GM23248 (cell line): ENCODE measurements around the gene SLC25A4. TPM values are rescaled to one million over a fixed set of nuclear protein-coding genes. Genes with fewer than 3 reads are reported as not detected.

Source experiments
- DNase-seq: peaks from one replicate; pipeline ENCODE4 v3.0.0-alpha.2; 2015
- H2AFZ ChIP-seq: fragments of 200-600 bp; sonication (generic); 2 replicates; pipeline ENCODE4 v1.6.1; 2016; ENCODE audit warnings: antibody characterized with exemption
- H3F3A ChIP-seq: fragments of 200-600 bp; sonication (generic); 2 replicates; pipeline ENCODE4 v1.6.1; 2016; ENCODE audit warnings: mild to moderate bottlenecking, antibody characterized with exemption, mixed run types; ENCODE audit not compliant: insufficient read depth
- H3K27ac ChIP-seq: fragments of 200-600 bp; sonication (generic); 2 replicates; pipeline ENCODE4 v1.5.1; 2016; ENCODE audit warnings: mild to moderate bottlenecking
- H3K27me3 ChIP-seq: fragments of 200-600 bp; sonication (generic); replicated peaks from 2 replicates; pipeline ENCODE4 v1.6.1; 2016; ENCODE audit warnings: mild to moderate bottlenecking; ENCODE audit not compliant: insufficient read depth
- H3K36me3 ChIP-seq: fragments of 200-600 bp; sonication (generic); 2 replicates; pipeline ENCODE4 v1.6.1; 2016; ENCODE audit warnings: low read depth, mild to moderate bottlenecking
- H3K4me1 ChIP-seq: fragments of 200-600 bp; sonication (generic); 2 replicates; pipeline ENCODE4 v1.6.1; 2016; ENCODE audit warnings: mild to moderate bottlenecking; ENCODE audit not compliant: insufficient read depth
- H3K4me2 ChIP-seq: fragments of 200-600 bp; sonication (generic); one replicate; pipeline ENCODE4 v1.6.1; 2016; ENCODE audit warnings: mild to moderate bottlenecking; ENCODE audit not compliant: unreplicated experiment
- H3K4me3 ChIP-seq: fragments of 200-600 bp; sonication (generic); 2 replicates; pipeline ENCODE4 v1.5.1; 2016; ENCODE audit warnings: mild to moderate bottlenecking
- H3K79me2 ChIP-seq: fragments of 200-600 bp; sonication (generic); 2 replicates; pipeline ENCODE4 v1.6.1; 2016; ENCODE audit warnings: mild to moderate bottlenecking; ENCODE audit not compliant: insufficient read depth
- H3K9ac ChIP-seq: fragments of 200-600 bp; sonication (generic); 2 replicates; pipeline ENCODE4 v1.6.1; 2016; ENCODE audit warnings: mild to moderate bottlenecking
- H3K9me2 ChIP-seq: fragments of 200-600 bp; sonication (generic); 2 replicates; pipeline ENCODE4 v1.6.1; 2016; ENCODE audit warnings: mixed run types, mild to moderate bottlenecking, moderate library complexity; ENCODE audit not compliant: insufficient read depth
- H3K9me3 ChIP-seq: fragments of 200-600 bp; sonication (generic); one replicate; pipeline ENCODE4 v1.6.1; 2017; ENCODE audit warnings: low read depth
- H4K20me1 ChIP-seq: fragments of 200-600 bp; sonication (generic); 2 replicates; pipeline ENCODE4 v1.6.0; 2016; ENCODE audit not compliant: insufficient read depth
- EZH2 ChIP-seq: fragments of 200-600 bp; sonication (generic); IDR thresholded peaks from 2 replicates; pipeline ENCODE4 v1.6.1; 2018; ENCODE audit warnings: antibody characterized with exemption, mild to moderate bottlenecking; ENCODE audit not compliant: insufficient read depth, poor library complexity, severe bottlenecking
- EZH2phosphoT487 ChIP-seq: fragments of 200-600 bp; sonication (generic); IDR thresholded peaks from 2 replicates; pipeline ENCODE4 v1.6.1; 2018; ENCODE audit warnings: antibody characterized with exemption, moderate library complexity, mild to moderate bottlenecking, low read depth; ENCODE audit not compliant: insufficient read depth
- WGBS, 2 experiments: methylation state at CpG; one replicate each; pipeline ENCODE4 v1.1.6; 2015 to 2017; ENCODE audit warnings: low lambda C conversion rate in 2 of 2, low coverage in 1 of 2; ENCODE audit errors: missing lambda C conversion rate in 2 of 2; 5-methylcytosine and 5-hydroxymethylcytosine counted together
- in situ Hi-C: fragments of 300-500 bp; cut with MboI; formaldehyde crosslinking; loops from 2 replicates; pipeline ENCODE4 v1.15.0; 2020
- polyA plus RNA-seq: library from polyadenylated mRNA; unstranded; fragments of >200 nt; fragmentation: Nextera tagmentation; extraction: Ambion mirVana; gene quantifications from 2 replicates; pipeline ENCODE4 v1.2.1, GENCODE V29; 2016
- total RNA-seq: library from RNA; depleted of rRNA; stranded (reverse); fragments of >200 nt; shearing (Covaris generic); gene quantifications from 2 replicates; pipeline ENCODE4 v1.2.3, GENCODE V29; 2014

The SLC25A4 gene
- total and polyA plus RNA-seq, 2 experiments from 2014 or later: 6.5 to 28.1 TPM

DNA sequence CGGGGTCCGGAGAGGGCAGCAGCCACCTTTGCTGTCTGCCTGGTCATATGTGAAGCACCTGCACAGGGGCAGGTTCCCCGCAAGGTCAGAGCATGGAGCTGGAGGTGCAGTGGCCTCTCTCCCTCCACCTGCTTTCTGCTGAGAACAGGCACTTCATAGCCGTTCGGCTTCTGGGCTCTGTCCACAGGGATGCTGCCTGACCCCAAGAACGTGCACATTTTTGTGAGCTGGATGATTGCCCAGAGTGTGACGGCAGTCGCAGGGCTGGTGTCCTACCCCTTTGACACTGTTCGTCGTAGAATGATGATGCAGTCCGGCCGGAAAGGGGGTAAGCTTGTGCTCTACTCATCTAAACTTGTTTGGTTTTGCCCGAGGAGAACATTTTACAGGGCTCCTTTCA lies 2.5 kb downstream of the SLC25A4 start:
- no peaks in the 10 kb centered on the region for H3K9me3 ChIP-seq
- no peaks in the 10 kb centered on the region for H4K20me1 ChIP-seq
- no peak overlapping the region for H3K27ac ChIP-seq
- H3K9me2 ChIP-seq: no peaks in the 10 kb centered on the region
- H3K36me3 ChIP-seq: no peaks in the 10 kb centered on the region; the same call in 1 of the 2 replicates
- 93 to 94% methylated on average over 13 of the region's 13 CpGs for WGBS, 2 experiments
- no peak overlapping the region for H3K4me2 ChIP-seq
- H3K27me3 ChIP-seq: no peaks in the 10 kb centered on the region
- no peak overlapping the region for H3K9ac ChIP-seq
- H3K4me1 ChIP-seq: no peaks in the 10 kb centered on the region; the same call in 1 of the 2 replicates
- no peaks in the 10 kb centered on the region for H3K79me2 ChIP-seq
- TF ChIP-seq EZH2phosphoT487 (no peak), EZH2 (no peak)
- H2AFZ ChIP-seq: no peak overlapping the region
- no peak overlapping the region for H3K4me3 ChIP-seq
- no peak for DNase-seq
- in situ Hi-C loops: no loop called here
- H3F3A ChIP-seq: no peaks in the 10 kb centered on the region

DNA sequence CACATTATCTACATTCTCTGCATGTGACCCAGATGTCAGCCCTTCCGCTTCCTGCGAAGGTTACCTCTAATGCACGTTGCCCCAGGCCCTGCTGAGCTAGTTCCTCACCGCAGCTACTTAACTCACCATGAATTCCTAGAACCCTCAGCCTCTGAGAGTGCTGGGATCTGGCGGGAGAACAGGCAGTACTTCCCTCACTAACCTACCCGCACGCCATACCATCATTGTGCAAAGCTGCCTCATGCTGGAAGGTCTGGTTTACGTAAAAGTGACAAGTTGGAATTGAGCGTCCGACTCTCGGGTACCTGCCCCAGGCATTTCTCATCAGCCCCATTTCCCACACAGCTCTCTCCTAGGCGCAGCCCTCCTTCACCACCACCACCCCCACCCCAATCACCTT lies 6.3 kb downstream of the SLC25A4 start:
- Histone ChIP-seq H3K27me3 (no peaks in the 10 kb centered on the region), H2AFZ (no peak overlapping the region), H3K4me2 (no peak overlapping the region), H3K9me3 (no peaks in the 10 kb centered on the region), H3K36me3 (no peaks in the 10 kb centered on the region; the same call in 1 of the 2 replicates), H4K20me1 (no peaks in the 10 kb centered on the region), H3K9me2 (no peaks in the 10 kb centered on the region), H3K27ac (no peak overlapping the region), H3K79me2 (no peaks in the 10 kb centered on the region), H3K9ac (no peak overlapping the region), H3F3A (no peaks in the 10 kb centered on the region), H3K4me3 (no peak overlapping the region), H3K4me1 (no peaks in the 10 kb centered on the region)
- WGBS, 2 experiments: 84% methylated on average over 12 of the region's 12 CpGs
- in situ Hi-C loops: no loop called here
- TF ChIP-seq EZH2: no peak
- no peak for TF ChIP-seq EZH2phosphoT487
- DNase-seq: no peak

- no peaks in the 10 kb centered on the region for H3K9me2 ChIP-seq
- 96 to 98% methylated on average over 1 of the region's 1 CpG for WGBS, 2 experiments
- no peaks in the 10 kb centered on the region; the same call in 1 of the 2 replicates for H3K36me3 ChIP-seq
- no peak overlapping the region for H3K27ac ChIP-seq
- H3K27me3 ChIP-seq: no peaks in the 10 kb centered on the region
- no peaks in the 10 kb centered on the region for H4K20me1 ChIP-seq
- TF ChIP-seq EZH2 (no peak), EZH2phosphoT487 (no peak)
- H3K4me3 ChIP-seq: no peak overlapping the region
- H3K9ac ChIP-seq: no peak overlapping the region
- no peak overlapping the region for H2AFZ ChIP-seq
- in situ Hi-C loops: no loop called here
- H3F3A ChIP-seq: no peaks in the 10 kb centered on the region
- H3K4me2 ChIP-seq: no peak overlapping the region
- H3K79me2 ChIP-seq: no peaks in the 10 kb centered on the region
- H3K4me1 ChIP-seq: no peaks in the 10 kb centered on the region
- no peak for DNase-seq
- no peaks in the 10 kb centered on the region for H3K9me3 ChIP-seq
These were observed 8.2 kb downstream of the SLC25A4 start for GRCh38 chr4:185151296-185151695.

- H4K20me1 ChIP-seq: no peaks in the 10 kb centered on the region
- no peak overlapping the region for H3K9ac ChIP-seq
- no peak overlapping the region for H3K27ac ChIP-seq
- no peak overlapping the region for H2AFZ ChIP-seq
- H3F3A ChIP-seq: peaks cover 18% of the 10 kb centered on the region
- TF ChIP-seq EZH2phosphoT487 (0 out of 2 replicates have a peak, but pooled peaks have one; percentile 42), EZH2 (no peak)
- H3K9me2 ChIP-seq: no peaks in the 10 kb centered on the region
- no peak overlapping the region for H3K4me2 ChIP-seq
- no peaks in the 10 kb centered on the region for H3K79me2 ChIP-seq
- H3K27me3 ChIP-seq: no peaks in the 10 kb centered on the region
- no peak overlapping the region for H3K4me3 ChIP-seq
- H3K36me3 ChIP-seq: peaks cover 26% of the 10 kb centered on the region
- in situ Hi-C loops: no loop called here
- peaks cover 10% of the 10 kb centered on the region for H3K4me1 ChIP-seq
- DNase-seq: peak; percentile 53
- 45 to 52% methylated on average over 2 of the region's 2 CpGs for WGBS, 2 experiments
- no peaks in the 10 kb centered on the region for H3K9me3 ChIP-seq
These were observed 22.6 kb downstream of the SLC25A4 start for GRCh38 chr4:185165605-185166063.

GRCh38 chr4:185167234-185167633 lies 24.2 kb downstream of the SLC25A4 start:
- Histone ChIP-seq H3K4me2 (no peak overlapping the region), H3F3A (peaks cover 18% of the 10 kb centered on the region), H3K9ac (no peak overlapping the region), H3K9me2 (no peaks in the 10 kb centered on the region), H3K9me3 (no peaks in the 10 kb centered on the region), H3K27me3 (no peaks in the 10 kb centered on the region), H3K4me3 (no peak overlapping the region), H4K20me1 (no peaks in the 10 kb centered on the region), H2AFZ (no peak overlapping the region), H3K79me2 (no peaks in the 10 kb centered on the region), H3K4me1 (peaks cover 13% of the 10 kb centered on the region), H3K36me3 (peaks cover 17% of the 10 kb centered on the region), H3K27ac (no peak overlapping the region)
- no peak for DNase-seq
- in situ Hi-C loops: no loop called here
- TF ChIP-seq EZH2 (no peak), EZH2phosphoT487 (no peak)
- WGBS, 2 experiments: 80 to 81% methylated on average over 9 of the region's 9 CpGs
